ENCODE measurements around the gene MTRFR.
A peak's percentile ranks its signal among the peaks of the same experiment; 100 is the strongest.
"Not testable (repeated sequence)": the region's sequence is repeated elsewhere in the genome, so short reads cannot be mapped to it uniquely, and the experiment has no call there.

The MTRFR gene

DNA sequence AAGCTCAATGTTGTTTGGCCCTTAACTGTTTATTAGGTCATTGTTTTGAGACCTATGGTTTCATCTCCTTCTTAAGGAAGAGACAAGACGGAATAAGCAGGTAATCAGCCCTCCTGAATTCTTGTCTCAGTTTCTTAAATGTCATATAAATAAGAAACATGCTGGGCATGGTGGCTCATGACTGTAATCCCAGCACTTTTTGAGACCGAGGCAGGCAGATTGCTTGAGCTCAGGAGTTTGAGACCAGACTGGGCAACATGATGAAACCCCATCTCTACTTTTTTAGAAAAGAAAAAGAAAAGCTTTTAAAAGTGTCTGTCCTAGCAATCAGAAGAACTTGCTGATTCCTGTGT, 5.1 kb downstream of the MTRFR start:
- Mint-ChIP-seq H3K4me3 (peak overlapping the region; percentile 69), H3K4me1 (ENCODE audit: low read depth) (peaks cover 37% of the 10 kb centered on the region), H3K9me3 (no peaks in the 10 kb centered on the region), H3K36me3 (ENCODE audit: low read depth) (peaks cover 30% of the 10 kb centered on the region), H3K27me3 (ENCODE audit: low read depth) (no peaks in the 10 kb centered on the region), H3K27ac (peak overlapping the region; percentile 87)

- H3K36me3 Mint-ChIP-seq (ENCODE audit: low read depth): peaks cover 26% of the 10 kb centered on the region
- peaks cover 41% of the 10 kb centered on the region for H3K4me1 Mint-ChIP-seq (ENCODE audit: low read depth)
- H3K4me3 Mint-ChIP-seq: no peak overlapping the region
- no peaks in the 10 kb centered on the region for H3K9me3 Mint-ChIP-seq
- H3K27ac Mint-ChIP-seq: no peak overlapping the region
- no peaks in the 10 kb centered on the region for H3K27me3 Mint-ChIP-seq (ENCODE audit: low read depth)
Observed at GRCh38 chr12:123238961-123239360, 5.7 kb downstream of the MTRFR start.

- Mint-ChIP-seq H3K4me1 (ENCODE audit: low read depth) (peaks cover 43% of the 10 kb centered on the region), H3K27ac (peak overlapping the region; percentile 74), H3K27me3 (ENCODE audit: low read depth) (no peaks in the 10 kb centered on the region), H3K36me3 (ENCODE audit: low read depth) (peaks cover 29% of the 10 kb centered on the region), H3K9me3 (no peaks in the 10 kb centered on the region), H3K4me3 (no peak overlapping the region)
Observed at GRCh38 chr12:123242116-123242904, 9.1 kb downstream of the MTRFR start.

DNA sequence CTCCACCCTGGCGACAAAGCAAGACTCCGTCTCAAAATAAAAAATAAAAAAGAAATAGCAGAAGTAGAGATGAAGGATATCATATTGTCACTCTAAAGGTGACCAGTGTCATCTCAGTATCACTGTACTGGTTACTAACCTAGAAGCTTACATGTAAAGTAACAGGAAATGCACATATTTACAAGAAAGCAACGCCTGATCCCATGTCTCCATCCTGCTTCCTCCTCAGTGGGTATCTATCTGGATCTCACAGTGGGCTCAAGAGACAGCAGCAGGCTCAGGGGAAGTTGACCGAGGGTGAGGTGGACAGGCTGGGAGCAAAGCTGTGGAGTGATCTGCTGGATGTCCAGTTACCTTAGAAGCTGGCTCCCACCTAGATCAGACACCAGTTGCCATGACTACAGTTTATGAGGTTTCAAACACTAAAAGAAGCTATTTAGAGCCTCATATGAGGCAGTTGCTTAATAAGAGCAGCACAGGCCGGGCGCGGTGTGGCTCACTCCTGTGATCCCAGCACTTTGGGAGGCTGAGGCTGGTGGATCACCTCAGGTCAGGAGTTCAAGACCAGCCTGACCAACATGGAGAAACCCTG, 10.5 kb downstream of the MTRFR start:
- Mint-ChIP-seq H3K27ac (peak overlapping the region; percentile 49), H3K36me3 (ENCODE audit: low read depth) (peaks cover 34% of the 10 kb centered on the region), H3K4me3 (no peak overlapping the region), H3K4me1 (ENCODE audit: low read depth) (peaks cover 42% of the 10 kb centered on the region), H3K9me3 (no peaks in the 10 kb centered on the region), H3K27me3 (ENCODE audit: low read depth) (no peaks in the 10 kb centered on the region)

- Mint-ChIP-seq H3K4me1 (ENCODE audit: low read depth) (peaks cover 45% of the 10 kb centered on the region), H3K9me3 (no peaks in the 10 kb centered on the region), H3K4me3 (no peak overlapping the region), H3K27ac (no peak overlapping the region), H3K27me3 (ENCODE audit: low read depth) (no peaks in the 10 kb centered on the region), H3K36me3 (ENCODE audit: low read depth) (peaks cover 38% of the 10 kb centered on the region)
Observed at GRCh38 chr12:123245678-123246077, 12.4 kb downstream of the MTRFR start.

GRCh38 chr12:123248129-123248528, 14.9 kb downstream of the MTRFR start:
- H3K4me1 Mint-ChIP-seq (ENCODE audit: low read depth): peaks cover 37% of the 10 kb centered on the region
- H3K9me3 Mint-ChIP-seq; H3K27me3 Mint-ChIP-seq (ENCODE audit: low read depth); H3K4me3 Mint-ChIP-seq: not testable (repeated sequence)
- peak overlapping the region; percentile 41 for H3K27ac Mint-ChIP-seq
- H3K36me3 Mint-ChIP-seq (ENCODE audit: low read depth): peaks cover 25% of the 10 kb centered on the region

DNA sequence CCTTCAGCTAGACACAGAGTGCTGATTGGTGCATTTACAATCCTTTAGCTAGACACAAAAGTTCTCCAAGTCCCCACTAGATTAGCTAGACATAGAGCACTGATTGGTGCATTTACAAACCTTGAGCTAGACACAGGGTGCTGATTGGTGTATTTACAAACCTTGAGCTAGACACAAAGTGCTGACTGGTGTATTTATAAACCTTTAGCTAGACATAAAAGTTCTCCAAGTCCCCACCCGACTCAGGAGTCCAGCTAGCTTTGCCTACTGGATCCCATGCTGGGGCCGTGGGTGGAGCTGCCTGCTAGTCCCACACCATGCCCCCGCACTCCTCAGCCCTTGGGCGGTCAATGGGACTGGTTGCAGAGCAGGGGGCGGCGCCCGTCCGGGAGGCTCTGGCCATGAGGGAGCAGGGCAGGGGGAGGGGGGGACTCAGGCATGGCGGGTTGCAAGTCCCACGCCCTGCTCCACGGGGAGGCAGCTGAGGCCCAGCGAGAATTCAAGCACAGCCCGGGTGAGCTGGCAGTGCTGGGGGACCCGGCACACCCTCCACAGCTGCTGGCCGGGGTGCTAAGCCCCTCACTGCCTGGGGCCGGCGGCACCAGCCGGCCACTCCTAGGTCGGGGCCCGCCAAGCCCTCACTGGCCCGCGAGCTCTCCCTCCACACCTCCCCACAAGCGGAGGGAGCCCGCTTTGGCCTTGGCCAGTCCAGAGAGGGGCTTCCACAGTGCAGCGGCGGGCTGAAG, 15.9 kb downstream of the MTRFR start:
- not testable (repeated sequence) for H3K27me3 Mint-ChIP-seq (ENCODE audit: low read depth); H3K9me3 Mint-ChIP-seq; H3K27ac Mint-ChIP-seq; H3K4me3 Mint-ChIP-seq
- Mint-ChIP-seq H3K36me3 (ENCODE audit: low read depth) (peaks cover 29% of the 10 kb centered on the region), H3K4me1 (ENCODE audit: low read depth) (peaks cover 32% of the 10 kb centered on the region)

GRCh38 chr12:123250471-123251383, 17.5 kb downstream of the MTRFR start:
- Mint-ChIP-seq H3K27me3 (ENCODE audit: low read depth) (no peaks in the 10 kb centered on the region), H3K9me3 (no peaks in the 10 kb centered on the region), H3K27ac (peak overlapping the region; percentile 32), H3K4me3 (no peak overlapping the region), H3K36me3 (ENCODE audit: low read depth) (peaks cover 21% of the 10 kb centered on the region), H3K4me1 (ENCODE audit: low read depth) (peaks cover 26% of the 10 kb centered on the region)

- Mint-ChIP-seq H3K27ac (peak overlapping the region; percentile 32), H3K4me1 (ENCODE audit: low read depth) (peaks cover 25% of the 10 kb centered on the region), H3K9me3 (no peaks in the 10 kb centered on the region), H3K4me3 (no peak overlapping the region), H3K36me3 (ENCODE audit: low read depth) (peaks cover 25% of the 10 kb centered on the region), H3K27me3 (ENCODE audit: low read depth) (no peaks in the 10 kb centered on the region)
Observed at GRCh38 chr12:123251403-123252076, 18.3 kb downstream of the MTRFR start.

GRCh38 chr12:123252365-123252764, 19.1 kb downstream of the MTRFR start:
- Mint-ChIP-seq H3K36me3 (ENCODE audit: low read depth) (peaks cover 27% of the 10 kb centered on the region), H3K4me1 (ENCODE audit: low read depth) (peaks cover 20% of the 10 kb centered on the region)
- H3K27ac Mint-ChIP-seq; H3K4me3 Mint-ChIP-seq; H3K27me3 Mint-ChIP-seq (ENCODE audit: low read depth); H3K9me3 Mint-ChIP-seq: not testable (repeated sequence)

DNA sequence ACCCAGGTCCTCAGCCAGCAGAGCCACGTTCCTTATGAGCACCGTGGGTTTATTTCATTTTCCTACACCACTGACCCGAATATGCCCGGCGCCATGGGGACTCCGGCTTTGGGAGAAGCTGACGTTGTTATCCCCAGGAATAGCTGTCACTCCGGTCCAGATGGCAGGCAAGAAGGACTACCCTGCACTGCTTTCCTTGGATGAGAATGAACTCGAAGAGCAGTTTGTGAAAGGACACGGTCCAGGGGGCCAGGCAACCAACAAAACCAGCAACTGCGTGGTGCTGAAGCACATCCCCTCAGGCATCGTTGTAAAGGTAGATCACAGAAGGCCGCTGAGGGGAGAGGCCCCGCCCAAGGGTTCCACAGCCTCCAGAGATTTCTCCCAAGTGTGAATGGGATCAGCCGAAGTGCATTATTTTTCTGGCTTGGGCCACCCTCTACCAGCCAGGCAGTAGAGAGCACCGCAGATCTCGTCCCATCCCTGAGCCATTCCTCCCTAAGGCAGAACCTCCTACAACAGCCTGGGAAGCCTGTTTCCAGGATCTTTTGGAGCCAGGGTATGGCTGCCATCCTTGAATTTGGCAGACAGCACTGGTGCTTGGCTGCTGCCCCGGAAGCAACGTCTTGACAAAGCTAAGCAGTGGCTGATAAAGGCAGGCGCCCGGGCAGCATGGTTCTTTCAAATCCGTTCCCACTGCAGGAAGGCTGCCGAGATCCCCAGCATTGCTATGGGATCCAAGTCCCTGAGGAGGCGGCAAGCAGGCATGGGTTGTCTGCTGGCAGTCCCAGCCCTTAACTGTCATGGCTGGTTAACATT, 20.6 kb downstream of the MTRFR start:
- H3K27ac Mint-ChIP-seq: no peak overlapping the region

DNA sequence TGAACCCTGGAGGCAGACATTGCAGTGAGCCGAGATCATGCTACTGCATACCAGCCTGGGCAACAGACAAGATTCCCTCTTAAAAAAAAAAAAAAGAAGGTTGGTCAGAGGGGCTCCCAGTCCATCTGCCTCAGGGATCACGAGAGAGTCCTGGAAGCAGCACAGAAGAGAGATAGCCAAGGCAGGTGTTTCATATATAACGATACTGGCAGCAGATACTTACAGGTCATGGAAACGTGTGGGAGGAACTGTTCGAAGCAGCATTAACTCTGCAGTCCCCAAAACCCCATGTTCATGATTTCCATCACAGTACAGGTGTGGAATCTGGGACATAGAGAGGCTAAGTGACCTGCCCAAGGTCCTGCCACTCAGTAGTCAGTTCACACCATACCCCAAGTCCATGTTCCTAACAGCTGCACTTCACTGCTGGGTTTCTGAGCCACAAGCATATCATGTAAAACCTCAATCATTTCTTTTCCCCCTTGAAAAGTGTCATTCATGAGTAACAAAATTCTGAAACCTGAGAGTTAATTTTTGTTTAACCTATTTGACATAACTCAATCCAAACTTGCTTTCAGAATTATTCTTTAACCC, 21.7 kb downstream of the MTRFR start:
- Mint-ChIP-seq H3K36me3 (ENCODE audit: low read depth) (peaks cover 18% of the 10 kb centered on the region), H3K27me3 (ENCODE audit: low read depth) (no peaks in the 10 kb centered on the region), H3K27ac (no peak overlapping the region), H3K9me3 (no peaks in the 10 kb centered on the region), H3K4me3 (no peak overlapping the region), H3K4me1 (ENCODE audit: low read depth) (peaks cover 9% of the 10 kb centered on the region)

More for the DNA sequence above, 20.6 kb downstream of the MTRFR start:
- Mint-ChIP-seq H3K9me3 (no peaks in the 10 kb centered on the region), H3K4me3 (no peak overlapping the region), H3K36me3 (ENCODE audit: low read depth) (peaks cover 18% of the 10 kb centered on the region), H3K27me3 (ENCODE audit: low read depth) (no peaks in the 10 kb centered on the region), H3K4me1 (ENCODE audit: low read depth) (peaks cover 9% of the 10 kb centered on the region)

DNA sequence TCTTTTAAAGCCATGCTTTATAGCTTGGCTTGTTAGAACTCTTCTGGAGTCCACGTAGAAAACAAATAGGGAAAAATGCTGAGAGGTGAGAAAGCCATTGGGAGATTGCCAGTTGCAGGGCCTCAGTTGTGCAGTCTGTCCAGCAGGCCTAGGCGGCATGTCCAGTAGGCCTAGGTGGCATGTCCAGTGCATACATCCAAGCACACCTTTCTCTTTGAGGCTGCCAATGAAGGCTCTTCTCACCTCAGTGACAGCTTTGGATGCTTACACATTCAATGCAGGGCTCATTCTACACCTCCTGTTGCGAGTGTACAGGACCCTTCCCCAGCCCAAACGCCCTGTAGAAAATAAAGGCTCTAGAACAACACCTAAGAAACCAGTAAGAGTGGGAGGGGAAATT, 25.4 kb downstream of the MTRFR start:
- Mint-ChIP-seq H3K27ac (no peak overlapping the region), H3K36me3 (ENCODE audit: low read depth) (peaks cover 22% of the 10 kb centered on the region)

More for the DNA sequence above, 25.4 kb downstream of the MTRFR start:
- Mint-ChIP-seq H3K4me3 (no peak overlapping the region), H3K4me1 (ENCODE audit: low read depth) (peaks cover 6% of the 10 kb centered on the region), H3K9me3 (no peaks in the 10 kb centered on the region), H3K27me3 (ENCODE audit: low read depth) (no peaks in the 10 kb centered on the region)

All from T-helper 1 cell treated with Interleukin-12 subunit alpha and Interleukin-12 subunit beta and Interleukin-4 antibody, amounts not matched to agents 30 μg/mL and 1 μg/mL, for 36 hours (primary cell).